ENCODE measurements around the gene USP17L13.
"Not testable (repeated sequence)": the region's sequence is repeated elsewhere in the genome, so short reads cannot be mapped to it uniquely, and the experiment has no call there.

USP17L13 gene, protein sequence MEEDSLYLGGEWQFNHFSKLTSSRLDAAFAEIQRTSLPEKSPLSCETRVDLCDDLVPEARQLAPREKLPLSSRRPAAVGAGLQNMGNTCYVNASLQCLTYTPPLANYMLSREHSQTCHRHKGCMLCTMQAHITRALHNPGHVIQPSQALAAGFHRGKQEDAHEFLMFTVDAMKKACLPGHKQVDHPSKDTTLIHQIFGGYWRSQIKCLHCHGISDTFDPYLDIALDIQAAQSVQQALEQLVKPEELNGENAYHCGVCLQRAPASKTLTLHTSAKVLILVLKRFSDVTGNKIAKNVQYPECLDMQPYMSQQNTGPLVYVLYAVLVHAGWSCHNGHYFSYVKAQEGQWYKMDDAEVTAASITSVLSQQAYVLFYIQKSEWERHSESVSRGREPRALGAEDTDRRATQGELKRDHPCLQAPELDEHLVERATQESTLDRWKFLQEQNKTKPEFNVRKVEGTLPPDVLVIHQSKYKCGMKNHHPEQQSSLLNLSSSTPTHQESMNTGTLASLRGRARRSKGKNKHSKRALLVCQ

DNA sequence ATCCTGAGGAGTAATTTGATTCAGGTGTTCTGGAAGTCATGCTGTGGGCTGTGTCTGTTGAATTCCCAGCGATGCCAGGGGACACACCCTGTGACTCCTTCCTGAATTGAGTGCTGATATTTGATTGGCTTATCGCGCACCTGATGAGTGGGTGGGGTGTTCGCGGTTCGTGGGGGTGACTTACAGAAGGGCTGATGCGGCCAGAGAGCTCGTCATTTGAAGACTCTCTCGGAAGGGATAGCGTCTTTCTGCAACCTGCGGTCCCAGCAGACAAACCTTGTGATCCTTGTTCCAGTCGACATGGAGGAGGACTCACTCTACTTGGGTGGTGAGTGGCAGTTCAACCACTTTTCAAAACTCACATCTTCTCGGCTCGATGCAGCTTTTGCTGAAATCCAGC is at the start of gene USP17L13:
Gene USP17L13 (plus strand): TSS at position 301 of the 400 bp plus-strand sequence. CDS start 0 bp downstream, at position 301.
- DNase-seq: not testable (repeated sequence)

GRCh38 chr4:9210357-9210756 is 14.3 kb upstream of the USP17L13 start, which contains the start of gene USP17L10:
USP17L10 (plus strand) TSS chr4:9210657; CDS start chr4:9210657, 0 bp downstream.
- DNase-seq: not testable (repeated sequence)

- not testable (repeated sequence) for DNase-seq
Observed at GRCh38 chr4:9214701-9215100, 10.0 kb upstream of the USP17L13 start.

DNA sequence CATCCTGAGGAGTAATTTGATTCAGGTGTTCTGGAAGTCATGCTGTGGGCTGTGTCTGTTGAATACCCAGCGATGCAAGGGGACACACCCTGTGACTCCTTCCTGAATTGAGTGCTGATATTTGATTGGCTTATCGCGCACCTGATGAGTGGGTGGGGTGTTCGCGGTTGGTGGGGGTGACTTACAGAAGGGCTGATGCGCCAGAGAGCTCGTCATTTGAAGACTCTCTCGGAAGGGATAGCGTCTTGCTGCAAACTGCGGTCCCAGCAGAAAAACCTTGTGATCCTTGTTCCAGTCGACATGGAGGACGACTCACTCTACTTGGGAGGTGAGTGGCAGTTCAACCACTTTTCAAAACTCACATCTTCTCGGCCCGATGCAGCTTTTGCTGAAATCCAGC is 9.6 kb upstream of the USP17L13 start, which contains the start of gene USP17L11:
Gene USP17L11 (plus strand): TSS at position 301 of the 400 bp plus-strand sequence. CDS start 0 bp downstream, at position 301.
- DNase-seq: not testable (repeated sequence)

GRCh38 chr4:9219852-9220251 is 4.8 kb upstream of the USP17L13 start, which contains the start of gene USP17L12:
USP17L12 (plus strand) TSS chr4:9220152; CDS start chr4:9220152, 0 bp downstream.
- not testable (repeated sequence) for DNase-seq

- DNase-seq: not testable (repeated sequence)
Observed at GRCh38 chr4:9230249-9230648, 5.6 kb downstream of the USP17L13 start.

DNA sequence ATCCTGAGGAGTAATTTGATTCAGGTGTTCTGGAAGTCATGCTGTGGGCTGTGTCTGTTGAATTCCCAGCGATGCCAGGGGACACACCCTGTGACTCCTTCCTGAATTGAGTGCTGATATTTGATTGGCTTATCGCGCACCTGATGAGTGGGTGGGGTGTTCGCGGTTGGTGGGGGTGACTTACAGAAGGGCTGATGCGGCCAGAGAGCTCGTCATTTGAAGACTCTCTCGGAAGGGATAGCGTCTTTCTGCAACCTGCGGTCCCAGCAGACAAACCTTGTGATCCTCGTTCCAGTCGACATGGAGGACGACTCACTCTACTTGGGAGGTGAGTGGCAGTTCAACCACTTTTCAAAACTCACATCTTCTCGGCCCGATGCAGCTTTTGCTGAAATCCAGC is 9.4 kb downstream of the USP17L13 start, which contains the start of gene USP17L15:
Gene USP17L15 (plus strand): TSS at position 301 of the 400 bp plus-strand sequence. CDS start 0 bp downstream, at position 301.
- DNase-seq: not testable (repeated sequence)

- DNase-seq: not testable (repeated sequence)
Observed at GRCh38 chr4:9238461-9238860, 13.8 kb downstream of the USP17L13 start.

DNA sequence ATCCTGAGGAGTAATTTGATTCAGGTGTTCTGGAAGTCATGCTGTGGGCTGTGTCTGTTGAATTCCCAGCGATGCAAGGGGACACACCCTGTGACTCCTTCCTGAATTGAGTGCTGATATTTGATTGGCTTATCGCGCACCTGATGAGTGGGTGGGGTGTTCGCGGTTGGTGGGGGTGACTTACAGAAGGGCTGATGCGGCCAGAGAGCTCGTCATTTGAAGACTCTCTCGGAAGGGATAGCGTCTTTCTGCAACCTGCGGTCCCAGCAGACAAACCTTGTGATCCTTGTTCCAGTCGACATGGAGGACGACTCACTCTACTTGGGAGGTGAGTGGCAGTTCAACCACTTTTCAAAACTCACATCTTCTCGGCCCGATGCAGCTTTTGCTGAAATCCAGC is 18.9 kb downstream of the USP17L13 start, which contains the start of gene USP17L17:
Gene USP17L17 (plus strand): TSS at position 301 of the 400 bp plus-strand sequence. CDS start 0 bp downstream, at position 301.
- not testable (repeated sequence) for DNase-seq

- not testable (repeated sequence) for DNase-seq
Observed at GRCh38 chr4:9247953-9248680, 23.4 kb downstream of the USP17L13 start, which contains the start of gene USP17L18. USP17L18 (plus strand) TSS chr4:9248630; CDS start chr4:9248630, 0 bp downstream.

DNA sequence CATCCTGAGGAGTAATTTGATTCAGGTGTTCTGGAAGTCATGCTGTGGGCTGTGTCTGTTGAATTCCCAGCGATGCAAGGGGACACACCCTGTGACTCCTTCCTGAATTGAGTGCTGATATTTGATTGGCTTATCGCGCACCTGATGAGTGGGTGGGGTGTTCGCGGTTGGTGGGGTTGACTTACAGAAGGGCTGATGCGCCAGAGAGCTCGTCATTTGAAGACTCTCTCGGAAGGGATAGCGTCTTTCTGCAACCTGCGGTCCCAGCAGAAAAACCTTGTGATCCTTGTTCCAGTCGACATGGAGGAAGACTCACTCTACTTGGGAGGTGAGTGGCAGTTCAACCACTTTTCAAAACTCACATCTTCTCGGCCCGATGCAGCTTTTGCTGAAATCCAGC is 28.4 kb downstream of the USP17L13 start, which contains the start of gene USP17L19:
Gene USP17L19 (plus strand): TSS at position 301 of the 400 bp plus-strand sequence. CDS start 0 bp downstream, at position 301.
- not testable (repeated sequence) for DNase-seq

DNA sequence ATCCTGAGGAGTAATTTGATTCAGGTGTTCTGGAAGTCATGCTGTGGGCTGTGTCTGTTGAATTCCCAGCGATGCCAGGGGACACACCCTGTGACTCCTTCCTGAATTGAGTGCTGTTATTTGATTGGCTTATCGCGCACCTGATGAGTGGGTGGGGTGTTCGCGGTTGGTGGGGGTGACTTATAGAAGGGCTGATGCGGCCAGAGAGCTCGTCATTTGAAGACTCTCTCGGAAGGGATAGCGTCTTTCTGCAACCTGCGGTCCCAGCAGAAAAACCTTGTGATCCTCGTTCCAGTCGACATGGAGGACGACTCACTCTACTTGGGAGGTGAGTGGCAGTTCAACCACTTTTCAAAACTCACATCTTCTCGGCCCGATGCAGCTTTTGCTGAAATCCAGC is 33.1 kb downstream of the USP17L13 start, which contains the start of gene USP17L20:
Gene USP17L20 (plus strand): TSS at position 301 of the 400 bp plus-strand sequence. CDS start 0 bp downstream, at position 301.
- not testable (repeated sequence) for DNase-seq

DNA sequence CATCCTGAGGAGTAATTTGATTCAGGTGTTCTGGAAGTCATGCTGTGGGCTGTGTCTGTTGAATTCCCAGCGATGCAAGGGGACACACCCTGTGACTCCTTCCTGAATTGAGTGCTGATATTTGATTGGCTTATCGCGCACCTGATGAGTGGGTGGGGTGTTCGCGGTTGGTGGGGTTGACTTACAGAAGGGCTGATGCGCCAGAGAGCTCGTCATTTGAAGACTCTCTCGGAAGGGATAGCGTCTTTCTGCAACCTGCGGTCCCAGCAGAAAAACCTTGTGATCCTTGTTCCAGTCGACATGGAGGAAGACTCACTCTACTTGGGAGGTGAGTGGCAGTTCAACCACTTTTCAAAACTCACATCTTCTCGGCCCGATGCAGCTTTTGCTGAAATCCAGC is 37.9 kb downstream of the USP17L13 start, which contains the start of gene USP17L21:
Gene USP17L21 (plus strand): TSS at position 301 of the 400 bp plus-strand sequence. CDS start 0 bp downstream, at position 301.
- DNase-seq: not testable (repeated sequence)

DNA sequence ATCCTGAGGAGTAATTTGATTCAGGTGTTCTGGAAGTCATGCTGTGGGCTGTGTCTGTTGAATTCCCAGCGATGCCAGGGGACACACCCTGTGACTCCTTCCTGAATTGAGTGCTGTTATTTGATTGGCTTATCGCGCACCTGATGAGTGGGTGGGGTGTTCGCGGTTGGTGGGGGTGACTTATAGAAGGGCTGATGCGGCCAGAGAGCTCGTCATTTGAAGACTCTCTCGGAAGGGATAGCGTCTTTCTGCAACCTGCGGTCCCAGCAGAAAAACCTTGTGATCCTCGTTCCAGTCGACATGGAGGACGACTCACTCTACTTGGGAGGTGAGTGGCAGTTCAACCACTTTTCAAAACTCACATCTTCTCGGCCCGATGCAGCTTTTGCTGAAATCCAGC is 42.6 kb downstream of the USP17L13 start, which contains the start of gene USP17L22:
Gene USP17L22 (plus strand): TSS at position 301 of the 400 bp plus-strand sequence. CDS start 0 bp downstream, at position 301.
- DNase-seq: not testable (repeated sequence)

DNA sequence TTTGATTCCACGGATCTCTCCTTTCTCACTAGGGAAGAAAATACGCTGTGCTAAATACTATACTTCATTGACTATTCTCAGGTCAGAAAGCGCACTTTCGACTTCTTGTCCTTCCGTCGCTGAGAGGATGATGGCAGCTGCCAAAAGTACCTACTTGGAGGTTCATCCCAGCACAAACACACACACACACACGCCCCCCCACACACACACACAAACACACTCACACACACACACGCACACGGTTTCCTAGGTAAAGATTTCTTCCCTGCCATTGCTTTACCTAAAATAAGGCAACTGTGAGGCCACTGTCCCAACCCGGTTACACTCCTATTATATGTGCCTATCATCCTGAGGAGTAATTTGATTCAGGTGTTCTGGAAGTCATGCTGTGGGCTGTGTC is 47.0 kb downstream of the USP17L13 start:
- not testable (repeated sequence) for DNase-seq
